GM23338 (cell line): Measurements from ENCODE around the gene TLE3.

ENCODE experiments used
- CREB1 ChIP-seq: fragments of 250-450 bp; sonication (Bioruptor Pico); IDR thresholded peaks from 2 replicates; pipeline ENCODE4 v1.5.0; 2020; ENCODE audit warnings: low read depth, mild to moderate bottlenecking, moderate library complexity
- CTCF ChIP-seq, 2 experiments: fragments of 200-600 bp in 1 of 2; sonication (generic) in 1 of 2; conservative IDR thresholded peaks; 2 replicates each; pipeline versions ENCODE4 v1.5.1 to v1.6.1; 2016 to 2017; ENCODE audit warnings: antibody characterized with exemption in 2 of 2, low read depth in 2 of 2, mild to moderate bottlenecking in 2 of 2, moderate library complexity in 1 of 2
- EZH2 ChIP-seq: fragments of 200-600 bp; sonication (generic); IDR thresholded peaks from one replicate; pipeline ENCODE4 v1.8.0; 2017; ENCODE audit warnings: antibody characterized with exemption, mild to moderate bottlenecking, low read depth; ENCODE audit not compliant: unreplicated experiment
- EZH2phosphoT487 ChIP-seq: fragments of 200-600 bp; sonication (generic); IDR thresholded peaks from one replicate; pipeline ENCODE4 v1.8.1; 2018; ENCODE audit warnings: antibody characterized with exemption; ENCODE audit not compliant: unreplicated experiment
- JUNB ChIP-seq: IDR thresholded peaks from one replicate; pipeline ENCODE4 v1.6.1; 2016; ENCODE audit warnings: antibody characterized with exemption; ENCODE audit not compliant: unreplicated experiment
- POLR2AphosphoS5 ChIP-seq: IDR thresholded peaks from 2 replicates; pipeline ENCODE4 v1.6.1; 2016; ENCODE audit warnings: antibody characterized with exemption, low read depth
- REST ChIP-seq: IDR thresholded peaks from one replicate; pipeline ENCODE4 v1.6.1; 2018; ENCODE audit warnings: antibody characterized with exemption; ENCODE audit not compliant: unreplicated experiment
- ZNF331 ChIP-seq: fragments of 250-450 bp; sonication (Bioruptor Pico); IDR thresholded peaks from 2 replicates; pipeline ENCODE4 v1.5.0; 2020; ENCODE audit warnings: low read depth, mild to moderate bottlenecking, moderate library complexity
- ZNF462 ChIP-seq: fragments of 250-450 bp; sonication (Bioruptor Pico); IDR thresholded peaks from 2 replicates; pipeline ENCODE4 v1.5.0; 2020; ENCODE audit warnings: mild to moderate bottlenecking, moderate library complexity

GRCh38 chr15:70121624-70122302 lies 24.0 kb upstream of the TLE3 start:
- TF ChIP-seq CREB1 (CRISPR knock-in tag) (no peak), CTCF (conservative IDR thresholded peaks at IDR 0.05; ENCODE audit: low read depth in 2 of 2) (peak; percentile 12 to 33; a peak in 1 of 4 replicates), EZH2phosphoT487 (no peak), EZH2 (no peak), REST (no peak), POLR2AphosphoS5 (no peak), ZNF462 (CRISPR knock-in tag) (no peak), ZNF331 (CRISPR knock-in tag) (no peak), JUNB (no peak)
